Large intestine (tissue), 3 donors: Measurements from ENCODE around the gene NKD2. TPM values are rescaled to one million over a fixed set of nuclear protein-coding genes. Genes with fewer than 3 reads are reported as not detected.

ENCODE experiments used
- DNase-seq, 2 donors: peaks; one replicate each; pipeline versions ENCODE4 v3.0.0 to v3.0.0-alpha.2; 2013
- H3K27ac ChIP-seq: one replicate; pipeline ENCODE4 v1.5.1; 2013; ENCODE audit warnings: low read length
- H3K27me3 ChIP-seq: 2 replicates; pipeline ENCODE4 v1.6.1; 2013; ENCODE audit warnings: low read length; ENCODE audit not compliant: control insufficient read depth, insufficient read depth
- H3K36me3 ChIP-seq: 2 replicates; pipeline ENCODE4 v1.6.1; 2013; ENCODE audit warnings: low read length; ENCODE audit not compliant: control insufficient read depth, insufficient read depth
- H3K4me1 ChIP-seq: one replicate; pipeline ENCODE4 v1.6.1; 2013; ENCODE audit warnings: low read length; ENCODE audit not compliant: control insufficient read depth, insufficient read depth
- H3K4me3 ChIP-seq: one replicate; pipeline ENCODE4 v1.5.1; 2013; ENCODE audit warnings: low read length
- H3K9me3 ChIP-seq: one replicate; pipeline ENCODE4 v1.6.1; 2013; ENCODE audit warnings: mild to moderate bottlenecking, low read depth, low read length, moderate library complexity; ENCODE audit not compliant: control insufficient read depth
- WGBS: methylation state at CpG from one replicate; pipeline ENCODE4 v1.1.5; 2013; ENCODE audit warnings: low lambda C conversion rate; ENCODE audit not compliant: insufficient coverage; 5-methylcytosine and 5-hydroxymethylcytosine counted together
- polyA plus RNA-seq: library from polyadenylated mRNA; unstranded; fragments of 120-200 nt; gene quantifications from one replicate; pipeline ENCODE4 v1.2.1, GENCODE V29; 2013

NKD2 gene
- polyA plus RNA-seq, 1 donor: 15.2 TPM

GRCh38 chr5:1028481-1029281 lies 20.1 kb downstream of the NKD2 start:
- Histone ChIP-seq H3K4me1 (no peaks in the 10 kb centered on the region), H3K27me3 (no peaks in the 10 kb centered on the region), H3K36me3 (peaks cover 10% of the 10 kb centered on the region), H3K9me3 (no peaks in the 10 kb centered on the region), H3K4me3 (no peak overlapping the region), H3K27ac (no peak overlapping the region)
- WGBS: no CpG with 5 or more reads among the region's 26 CpGs
- DNase-seq: no peak

- Histone ChIP-seq H3K27me3 (no peaks in the 10 kb centered on the region), H3K27ac (no peak overlapping the region), H3K4me1 (no peaks in the 10 kb centered on the region), H3K4me3 (no peak overlapping the region), H3K36me3 (peaks cover 17% of the 10 kb centered on the region), H3K9me3 (no peaks in the 10 kb centered on the region)
- WGBS: no CpG with 5 or more reads among the region's 24 CpGs
- no peak for DNase-seq
Measured at GRCh38 chr5:1029282-1029944, 20.8 kb downstream of the NKD2 start.

GRCh38 chr5:1029945-1030625 lies 21.5 kb downstream of the NKD2 start:
- H3K27me3 ChIP-seq: no peaks in the 10 kb centered on the region
- no peaks in the 10 kb centered on the region for H3K9me3 ChIP-seq
- H3K36me3 ChIP-seq: peaks cover 21% of the 10 kb centered on the region
- WGBS: no CpG with 5 or more reads among the region's 10 CpGs
- no peak overlapping the region for H3K27ac ChIP-seq
- no peak for DNase-seq
- no peak overlapping the region for H3K4me3 ChIP-seq
- H3K4me1 ChIP-seq: no peaks in the 10 kb centered on the region

- H3K9me3 ChIP-seq: no peaks in the 10 kb centered on the region
- no peaks in the 10 kb centered on the region for H3K4me1 ChIP-seq
- no CpG with 5 or more reads among the region's 10 CpGs for WGBS
- no peak overlapping the region for H3K4me3 ChIP-seq
- no peak for DNase-seq
- H3K27ac ChIP-seq: no peak overlapping the region
- no peaks in the 10 kb centered on the region for H3K27me3 ChIP-seq
- H3K36me3 ChIP-seq: peaks cover 24% of the 10 kb centered on the region
Measured at GRCh38 chr5:1030801-1031271, 22.2 kb downstream of the NKD2 start.

GRCh38 chr5:1031306-1031959 lies 22.8 kb downstream of the NKD2 start:
- Histone ChIP-seq H3K9me3 (no peaks in the 10 kb centered on the region), H3K36me3 (peaks cover 24% of the 10 kb centered on the region), H3K27me3 (no peaks in the 10 kb centered on the region), H3K4me1 (no peaks in the 10 kb centered on the region), H3K27ac (no peak overlapping the region), H3K4me3 (no peak overlapping the region)
- no peak for DNase-seq
- WGBS: no CpG with 5 or more reads among the region's 19 CpGs

GRCh38 chr5:1032011-1032410 lies 23.4 kb downstream of the NKD2 start:
- H3K36me3 ChIP-seq: peaks cover 24% of the 10 kb centered on the region

GRCh38 chr5:1032551-1033027 lies 24.0 kb downstream of the NKD2 start:
- H3K27ac ChIP-seq: no peak overlapping the region
- no peaks in the 10 kb centered on the region for H3K9me3 ChIP-seq
- H3K27me3 ChIP-seq: no peaks in the 10 kb centered on the region
- H3K4me1 ChIP-seq: no peaks in the 10 kb centered on the region
- H3K36me3 ChIP-seq: peaks cover 28% of the 10 kb centered on the region
- DNase-seq: no peak
- no peak overlapping the region for H3K4me3 ChIP-seq
- WGBS: no CpG with 5 or more reads among the region's 14 CpGs

More at GRCh38 chr5:1032011-1032410, 23.4 kb downstream of the NKD2 start:
- no peak for DNase-seq
- no peaks in the 10 kb centered on the region for H3K9me3 ChIP-seq
- H3K4me1 ChIP-seq: no peaks in the 10 kb centered on the region
- no peak overlapping the region for H3K4me3 ChIP-seq
- no peaks in the 10 kb centered on the region for H3K27me3 ChIP-seq
- no CpG with 5 or more reads among the region's 16 CpGs for WGBS
- no peak overlapping the region for H3K27ac ChIP-seq

DNA sequence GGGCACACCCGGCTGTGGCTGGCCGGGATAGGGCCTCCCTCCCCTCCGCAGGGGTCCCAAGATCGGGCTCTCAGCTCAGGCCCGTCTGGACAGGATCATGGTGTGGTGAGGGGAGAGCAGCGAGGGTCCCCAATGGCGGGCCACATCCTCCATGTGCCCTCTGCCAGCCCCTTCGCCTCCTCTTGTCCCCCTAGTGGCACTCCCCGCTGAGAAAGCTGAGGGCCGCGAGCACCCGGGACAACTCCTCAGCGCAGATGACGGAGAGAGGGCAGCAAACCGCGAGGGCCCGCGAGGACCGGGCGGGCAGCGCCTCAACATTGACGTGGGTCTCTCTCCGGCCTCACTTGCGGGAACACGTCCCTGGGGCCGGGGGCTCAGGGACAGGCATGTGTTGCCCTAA lies 24.6 kb downstream of the NKD2 start:
- no peak overlapping the region for H3K27ac ChIP-seq
- H3K27me3 ChIP-seq: no peaks in the 10 kb centered on the region
- H3K9me3 ChIP-seq: no peaks in the 10 kb centered on the region
- DNase-seq: no peak
- H3K4me3 ChIP-seq: no peak overlapping the region
- H3K4me1 ChIP-seq: no peaks in the 10 kb centered on the region
- peaks cover 28% of the 10 kb centered on the region for H3K36me3 ChIP-seq
- WGBS: no CpG with 5 or more reads among the region's 26 CpGs

GRCh38 chr5:1033606-1034420 lies 25.2 kb downstream of the NKD2 start:
- Histone ChIP-seq H3K4me1 (no peaks in the 10 kb centered on the region), H3K27me3 (no peaks in the 10 kb centered on the region), H3K9me3 (no peaks in the 10 kb centered on the region), H3K27ac (no peak overlapping the region), H3K36me3 (peaks cover 30% of the 10 kb centered on the region), H3K4me3 (no peak overlapping the region)
- no CpG with 5 or more reads among the region's 29 CpGs for WGBS
- DNase-seq: no peak
